Naive thymus-derived CD4-positive, alpha-beta T cell (primary cell): ENCODE measurements around the gene IER2. TPM values are rescaled to one million over a fixed set of nuclear protein-coding genes. Genes with fewer than 3 reads are reported as not detected.

Experiments used
- ATAC-seq: fragments of 150-1000 bp; cut with Tn5 transposase; 2 replicates; pipeline ENCODE4 v1.10.0; 2021; ENCODE audit warnings: mild to moderate bottlenecking, moderate library complexity
- CTCF ChIA-PET: fragments of 350-600 bp; sonication (Branson Sonifier 250); formaldehyde crosslinking; loops from one replicate; lab custom pipeline; 2021; ENCODE audit warnings: antibody characterized with exemption; lab: Charles Lee
- POLR2A ChIA-PET: fragments of 350-600 bp; sonication (Branson Sonifier 250); formaldehyde crosslinking; loops from one replicate; lab custom pipeline; 2021; ENCODE audit warnings: antibody characterized with exemption, inconsistent platforms; lab: Charles Lee
- DNase-seq, 9 donors: peaks; one replicate each; pipeline versions ENCODE4 v3.0.0 to v3.0.0-alpha.2; 2020 to 2022; ENCODE audit warnings: mixed read lengths in 1 of 9
- H3K27ac ChIP-seq: one replicate; pipeline ENCODE4 v1.7.0; 2013; ENCODE audit warnings: mild to moderate bottlenecking, low read depth, low read length, moderate library complexity
- H3K27me3 ChIP-seq, 2 donors: one replicate each; pipeline ENCODE4 v1.7.0; 2013; ENCODE audit warnings: low read length in 2 of 2, mild to moderate bottlenecking in 2 of 2, moderate library complexity in 2 of 2; ENCODE audit not compliant: control insufficient read depth in 2 of 2, insufficient read depth in 2 of 2
- H3K36me3 ChIP-seq, 3 experiments: 1 replicate in 2 of 3; 2 replicates in 1 of 3; pipeline ENCODE4 v1.7.0; 2013; ENCODE audit warnings: low read length in 3 of 3, mild to moderate bottlenecking in 3 of 3, moderate library complexity in 1 of 3; ENCODE audit not compliant: insufficient read depth in 3 of 3, control insufficient read depth in 2 of 3
- H3K4me1 ChIP-seq, 2 donors: one replicate each; pipeline ENCODE4 v1.7.0; 2013; ENCODE audit warnings: low read length in 2 of 2, mild to moderate bottlenecking in 2 of 2, moderate library complexity in 1 of 2; ENCODE audit not compliant: control insufficient read depth in 2 of 2, insufficient read depth in 2 of 2
- H3K4me3 ChIP-seq: 2 replicates; pipeline ENCODE4 v1.7.0; 2013; ENCODE audit warnings: mild to moderate bottlenecking, low read length
- H3K9me3 ChIP-seq, 3 experiments: 1 replicate in 2 of 3; 2 replicates in 1 of 3; pipeline ENCODE4 v1.7.0; 2013; ENCODE audit warnings: low read length in 3 of 3; ENCODE audit not compliant: control insufficient read depth in 2 of 3
- H3K27ac Mint-ChIP-seq, 9 donors: one replicate each; pipeline ENCODE4 v1.8.0; 2020 to 2022; ENCODE audit warnings: mixed read lengths in 9 of 9, mild to moderate bottlenecking in 8 of 9, moderate library complexity in 5 of 9, inconsistent platforms in 2 of 9
- H3K27me3 Mint-ChIP-seq, 5 donors: one replicate each; pipeline ENCODE4 v1.8.0; 2021 to 2022; ENCODE audit warnings: mixed read lengths in 5 of 5, mild to moderate bottlenecking in 1 of 5
- H3K36me3 Mint-ChIP-seq, 5 donors: one replicate each; pipeline ENCODE4 v1.8.0; 2020 to 2022; ENCODE audit warnings: mixed read lengths in 5 of 5, mild to moderate bottlenecking in 3 of 5, inconsistent platforms in 1 of 5
- H3K4me1 Mint-ChIP-seq, 7 donors: one replicate each; pipeline ENCODE4 v1.8.0; 2020 to 2022; ENCODE audit warnings: mixed read lengths in 7 of 7, mild to moderate bottlenecking in 3 of 7, inconsistent platforms in 1 of 7
- H3K4me3 Mint-ChIP-seq, 10 donors: one replicate each; pipeline ENCODE4 v1.8.0; 2020 to 2022; ENCODE audit warnings: mild to moderate bottlenecking in 10 of 10, mixed read lengths in 10 of 10, moderate library complexity in 6 of 10, inconsistent platforms in 2 of 10
- H3K9me3 Mint-ChIP-seq, 11 donors: one replicate each; pipeline ENCODE4 v1.8.0; 2020 to 2022; ENCODE audit warnings: mixed read lengths in 11 of 11, mild to moderate bottlenecking in 4 of 11, inconsistent platforms in 1 of 11, moderate library complexity in 1 of 11
- intact Hi-C, 2 donors: fragments of 100-400 bp; cut with micrococcal nuclease; formaldehyde crosslinking; loops; one replicate each; pipeline ENCODE4 v1.15.1; 2023
- polyA plus RNA-seq, 2 donors: library from polyadenylated mRNA; unstranded; fragments of 300-500 nt; fragmentation: Illumina TruSeq; gene quantifications; one replicate each; pipeline ENCODE4 v1.2.3, GENCODE V29; 2021
- total RNA-seq, 6 experiments: library from RNA in 5 of 6; stranded (reverse) in 5 of 6; gene quantifications; 1 replicate in 5 of 6; 2 replicates in 1 of 6; pipeline ENCODE4 v1.2.3 and lab custom pipeline; 2021 to 2026

IER2 gene
- total and polyA plus RNA-seq, 7 experiments from 2014 or later: 121 to 558 (median 149) TPM

DNA sequence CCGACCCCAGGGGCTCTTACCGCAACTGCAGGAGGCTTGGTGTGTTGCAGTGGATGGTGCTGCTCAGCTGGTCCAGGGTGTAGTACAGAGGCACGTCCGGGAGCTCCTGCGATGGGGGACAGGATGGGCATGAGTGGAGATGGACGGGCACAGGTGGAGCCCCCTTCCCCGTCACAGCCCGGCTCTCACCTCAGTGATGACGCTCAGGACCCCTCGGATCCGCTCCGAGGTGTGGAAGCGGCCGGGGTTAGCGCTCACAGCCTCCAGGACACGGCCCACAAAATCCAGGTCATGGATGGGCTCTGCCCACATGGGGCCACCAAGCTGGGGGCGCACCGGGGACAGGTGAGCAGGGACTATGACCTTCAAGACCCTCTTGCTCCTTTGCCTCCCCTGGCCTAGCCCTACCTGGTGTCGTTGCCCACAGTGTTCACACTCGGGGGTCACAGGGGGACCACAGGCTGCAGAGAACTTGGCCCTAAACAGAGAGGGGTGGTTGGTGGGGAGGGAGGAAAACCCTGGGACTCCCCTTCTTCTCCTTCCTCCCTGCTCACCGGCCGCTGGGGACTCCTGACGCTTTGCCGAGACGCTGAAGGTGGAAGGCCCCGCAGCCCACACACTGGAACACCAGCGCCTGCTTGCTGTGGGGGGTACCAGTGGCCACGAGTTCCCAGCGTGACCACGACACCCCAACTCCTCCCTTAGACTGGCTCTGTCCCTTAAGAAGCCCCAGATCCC lies 40.7 kb upstream of the IER2 start:
- Mint-ChIP-seq H3K9me3 (peaks cover 0 to 1% (median 0%) of the 10 kb centered on the region in 11 donors), H3K4me3 (no peak overlapping the region), H3K4me1 (peaks cover 0 to 7% (median 2%) of the 10 kb centered on the region in 7 donors), H3K27me3 (no peaks in the 10 kb centered on the region), H3K27ac (peak overlapping the region in 1 of 9 donors; percentile 23), H3K36me3 (peaks cover 0 to 7% (median 0%) of the 10 kb centered on the region in 5 donors)
- DNase-seq: no peak
- no peaks in the 10 kb centered on the region for H3K27me3 ChIP-seq
- peaks cover 0 to 37% (median 0%) of the 10 kb centered on the region in 3 experiments for H3K36me3 ChIP-seq
- H3K4me1 ChIP-seq: peaks cover 0 to 3% of the 10 kb centered on the region in 2 donors
- H3K27ac ChIP-seq: no peak overlapping the region
- H3K4me3 ChIP-seq: no peak overlapping the region
- no peak for ATAC-seq
- ChIA-PET CTCF (no interaction called here), POLR2A (interaction anchor here (0.6 to 1.0 kb wide), 2 partner anchors 10 to 97 kb away, joined by 3 read pairs; no protein-coding TSS in a partner anchor)
- no peaks in the 10 kb centered on the region for H3K9me3 ChIP-seq
- intact Hi-C loops: no loop called here

DNA sequence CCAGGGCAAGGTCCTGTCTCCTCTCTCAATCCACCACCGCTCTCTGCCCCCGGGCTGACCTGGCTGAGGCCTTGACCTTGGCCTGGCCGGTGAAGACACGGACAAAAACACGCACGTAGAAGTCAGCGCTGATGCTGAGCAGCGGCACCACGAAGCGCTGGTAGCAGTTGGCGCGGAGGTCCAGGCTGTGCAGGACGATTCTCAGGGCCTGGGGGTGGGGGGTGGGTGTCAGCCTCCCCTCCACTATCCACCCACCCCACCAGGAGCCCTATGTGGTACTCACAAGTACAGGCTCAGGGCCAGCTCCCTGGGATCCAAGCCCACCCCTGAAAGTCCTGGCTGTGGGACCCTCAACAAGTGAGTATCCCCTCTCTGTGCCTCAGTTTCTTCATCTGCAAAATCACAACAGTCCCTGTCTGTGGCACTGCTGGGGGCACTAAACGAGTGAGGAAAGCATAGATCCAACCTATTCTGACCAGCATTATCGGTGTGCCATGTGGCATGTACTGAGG lies 40.1 kb upstream of the IER2 start:
- ChIA-PET CTCF (no interaction called here), POLR2A (no interaction called here)
- H3K9me3 Mint-ChIP-seq: peaks cover 0 to 1% (median 0%) of the 10 kb centered on the region in 11 donors
- no peaks in the 10 kb centered on the region for H3K27me3 Mint-ChIP-seq
- peaks cover 0 to 7% (median 0%) of the 10 kb centered on the region in 5 donors for H3K36me3 Mint-ChIP-seq
- Histone ChIP-seq H3K36me3 (peaks cover 0 to 40% (median 0%) of the 10 kb centered on the region in 3 experiments), H3K27me3 (no peaks in the 10 kb centered on the region), H3K4me3 (no peak overlapping the region), H3K4me1 (no peaks in the 10 kb centered on the region), H3K27ac (no peak overlapping the region), H3K9me3 (no peaks in the 10 kb centered on the region)
- DNase-seq: no peak
- H3K4me1 Mint-ChIP-seq: peaks cover 0 to 4% (median 0%) of the 10 kb centered on the region in 7 donors
- intact Hi-C loops: no loop called here
- H3K27ac Mint-ChIP-seq: peak overlapping the region in 1 of 9 donors; percentile 23
- H3K4me3 Mint-ChIP-seq: no peak overlapping the region
- no peak for ATAC-seq

DNA sequence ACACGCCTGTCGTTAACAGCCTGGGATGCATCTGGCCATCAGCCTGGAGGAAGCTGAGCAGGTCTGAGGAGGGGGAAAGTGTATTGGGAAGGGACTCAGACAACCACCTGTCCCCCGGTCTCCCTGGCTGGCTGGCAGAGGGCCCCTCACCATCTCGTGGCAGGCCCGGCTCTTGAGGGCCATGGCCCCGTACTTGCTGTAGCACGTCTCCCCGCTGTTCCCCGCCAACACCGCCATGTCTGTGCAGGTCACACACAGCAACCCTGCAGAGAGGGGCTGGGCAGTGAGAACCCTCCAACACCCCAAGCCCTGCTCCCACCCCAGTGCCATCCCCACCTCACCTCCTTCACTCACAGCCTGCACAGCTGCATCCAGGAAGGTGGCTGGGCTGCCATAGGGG lies 37.7 kb upstream of the IER2 start:
- Histone ChIP-seq H3K9me3 (no peaks in the 10 kb centered on the region), H3K4me3 (no peak overlapping the region), H3K27me3 (no peaks in the 10 kb centered on the region), H3K4me1 (peaks cover 10 to 11% of the 10 kb centered on the region in 2 donors), H3K27ac (no peak overlapping the region), H3K36me3 (peaks cover 0 to 44% (median 0%) of the 10 kb centered on the region in 3 experiments)
- Mint-ChIP-seq H3K9me3 (peaks cover 0 to 5% (median 0%) of the 10 kb centered on the region in 11 donors), H3K36me3 (peaks cover 0 to 5% (median 0%) of the 10 kb centered on the region in 5 donors), H3K27ac (no peak overlapping the region), H3K27me3 (no peaks in the 10 kb centered on the region), H3K4me3 (no peak overlapping the region), H3K4me1 (peaks cover 3 to 19% (median 12%) of the 10 kb centered on the region in 7 donors)
- ChIA-PET CTCF (no interaction called here), POLR2A (interaction anchor here (0.6 to 1.6 kb wide), 3 partner anchors 11 to 656 kb away, joined by 3 to 4 read pairs (median 3); no protein-coding TSS in a partner anchor)
- no peak for ATAC-seq
- no peak for DNase-seq
- intact Hi-C loops: no loop called here

DNA sequence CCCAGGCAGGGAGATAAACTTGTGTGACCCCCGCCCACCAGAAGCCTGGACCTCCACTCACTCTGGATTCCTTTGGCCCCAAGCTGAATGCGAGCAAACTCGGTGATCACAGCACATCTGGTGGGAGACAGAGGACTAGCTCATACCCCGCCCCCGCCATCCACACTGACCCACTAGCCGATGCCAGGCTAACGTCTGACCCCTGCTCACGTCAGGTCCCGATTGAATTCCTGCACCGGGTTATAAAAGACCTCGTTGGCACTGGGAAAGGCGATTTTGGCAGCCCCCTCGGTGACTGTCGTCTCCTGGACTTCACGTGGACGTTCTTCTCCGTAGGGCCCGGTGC lies 34.3 kb upstream of the IER2 start:
- Mint-ChIP-seq H3K9me3 (peaks cover 0 to 3% (median 0%) of the 10 kb centered on the region in 11 donors), H3K4me1 (peaks cover 12 to 44% (median 33%) of the 10 kb centered on the region in 7 donors), H3K36me3 (peaks cover 0 to 2% (median 0%) of the 10 kb centered on the region in 5 donors), H3K27ac (peak overlapping the region; percentile 85 to 96 (median 91)), H3K4me3 (peak overlapping the region; percentile 86 to 99 (median 97)), H3K27me3 (no peaks in the 10 kb centered on the region)
- peak overlapping the region; percentile 75 for H3K27ac ChIP-seq
- DNase-seq (no peak), ATAC-seq (no peak)
- ChIA-PET CTCF (interaction anchor here (0.6 to 4.1 kb wide), 3 partner anchors 11 to 63 kb away, joined by 3 to 19 read pairs (median 3); no protein-coding TSS in a partner anchor), POLR2A (interaction anchor here (1.0 to 5.1 kb wide), 4 partner anchors 11 to 36 kb away, joined by 3 to 53 read pairs (median 10); partner anchors contain the start of genes IER2 and STX10)
- H3K27me3 ChIP-seq: no peaks in the 10 kb centered on the region
- peaks cover 0 to 29% (median 0%) of the 10 kb centered on the region in 3 experiments for H3K36me3 ChIP-seq
- peak overlapping the region; percentile 97 for H3K4me3 ChIP-seq
- H3K9me3 ChIP-seq: no peaks in the 10 kb centered on the region
- intact Hi-C loops: loop anchor here (1.0 to 5.0 kb wide), 10 partner anchors 12 to 966 kb away; partner anchors contain the start of genes GCDH (in 2 of the 2) and TRIR (in 1 of the 2)
- peaks cover 25 to 30% of the 10 kb centered on the region in 2 donors for H3K4me1 ChIP-seq

DNA sequence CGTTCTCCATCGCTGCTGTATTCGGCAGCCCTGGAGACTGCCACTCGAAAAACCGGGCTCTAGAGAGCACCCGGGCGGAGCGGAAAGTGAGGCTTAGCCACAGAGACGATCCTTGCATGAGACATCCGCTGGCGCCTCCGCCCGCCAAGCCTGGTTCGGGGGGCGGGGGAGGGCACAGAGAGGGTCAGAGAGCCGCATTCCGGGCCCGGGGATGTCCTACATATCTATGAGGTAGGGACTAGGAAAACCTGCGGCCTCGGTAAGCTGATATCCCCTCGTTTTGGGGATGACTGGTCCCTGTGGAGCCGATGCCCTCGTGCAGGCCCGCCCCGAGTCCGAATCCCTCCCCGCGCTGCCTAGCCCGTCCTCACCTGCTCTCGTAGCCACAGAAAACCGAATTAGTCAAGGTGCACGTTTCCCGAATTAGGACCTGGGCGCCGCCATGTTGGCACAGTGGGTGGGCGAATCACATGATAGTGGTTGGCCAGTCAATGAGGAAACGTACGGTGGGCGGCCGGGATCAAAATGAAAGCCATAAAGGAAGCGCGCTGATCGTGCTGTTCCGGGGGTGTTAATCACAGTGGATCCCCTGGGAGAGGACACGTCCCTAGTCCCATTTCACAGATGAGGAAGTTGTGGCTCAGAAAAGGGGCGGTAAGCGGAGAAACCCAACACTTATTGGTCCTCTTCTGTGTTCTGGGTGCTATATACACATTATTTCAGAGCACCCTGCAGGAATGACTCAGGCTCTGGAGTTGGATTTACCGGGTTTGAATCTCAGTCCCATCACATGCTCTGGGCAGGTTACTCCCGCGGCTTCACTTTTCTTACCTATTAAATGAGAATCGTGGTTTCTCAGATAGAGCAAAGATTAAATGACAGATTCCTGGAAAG lies 33.7 kb upstream of the IER2 start, which contains the start of gene TRMT1:
Gene TRMT1, minus strand, starts transcription at position 459 of the 894 bp plus-strand sequence. Its CDS starts 341 bp downstream, at position 118.
- CTCF ChIA-PET: interaction anchor here (0.9 to 4.1 kb wide), 3 partner anchors 11 to 13 kb away, joined by 3 to 19 read pairs (median 3); no protein-coding TSS in a partner anchor
- peak; percentile 74 for ATAC-seq
- Histone ChIP-seq H3K4me3 (peak within 1 kb of the TSS; percentile 97), H3K27me3 (no peaks in the 10 kb centered on the region), H3K9me3 (no peaks in the 10 kb centered on the region), H3K27ac (peak within 1 kb of the TSS; percentile 75), H3K36me3 (peaks cover 0 to 29% (median 0%) of the 10 kb centered on the region in 3 experiments), H3K4me1 (peaks cover 25 to 30% of the 10 kb centered on the region in 2 donors)
- Mint-ChIP-seq H3K9me3 (peaks cover 0 to 3% (median 0%) of the 10 kb centered on the region in 11 donors), H3K4me3 (peak within 1 kb of the TSS; percentile 86 to 99 (median 97)), H3K27ac (peak within 1 kb of the TSS; percentile 85 to 96 (median 91)), H3K36me3 (peaks cover 0 to 2% (median 0%) of the 10 kb centered on the region in 5 donors), H3K27me3 (no peaks in the 10 kb centered on the region), H3K4me1 (peaks cover 12 to 50% (median 36%) of the 10 kb centered on the region in 7 donors)
- peak; percentile 65 to 90 (median 86) for DNase-seq
- POLR2A ChIA-PET: interaction anchor here (0.6 to 5.1 kb wide), 8 partner anchors 12 to 137 kb away, joined by 3 to 53 read pairs (median 10); partner anchors contain the start of genes IER2 and STX10
- intact Hi-C loops: loop anchor here (1.0 to 5.0 kb wide), 10 partner anchors 12 to 966 kb away; partner anchors contain the start of genes GCDH (in 2 of the 2) and TRIR (in 1 of the 2)
